K562 (cell line): ENCODE results near the gene TPD52L2. TPM values are rescaled to one million over a fixed set of nuclear protein-coding genes. Genes with fewer than 3 reads are reported as not detected.

ENCODE experiments used
- CTBP1 ChIP-seq: fragments of 450-650 bp; IDR thresholded peaks from 2 replicates; pipeline ENCODE4 v1.6.1; 2016; ENCODE audit warnings: borderline replicate concordance
- ELK3 ChIP-seq: fragments of 450-650 bp; formaldehyde crosslinking; IDR thresholded peaks from 2 replicates; pipeline ENCODE4 v1.4.0; 2020; ENCODE audit warnings: mild to moderate bottlenecking
- FOXA3 ChIP-seq, 2 experiments: fragments of 450-650 bp in 1 of 2; sonication (generic) in 1 of 2; formaldehyde crosslinking; IDR thresholded peaks in 1 of 2; conservative IDR thresholded peaks in 1 of 2; 2 replicates each; pipeline versions ENCODE4 v1.4.0 to v1.8.0; 2020 to 2022; ENCODE audit warnings: mild to moderate bottlenecking in 2 of 2, missing genetic modification reagents in 1 of 2
- KDM1A ChIP-seq, 2 experiments: fragments of 450-650 bp; IDR thresholded peaks; 2 replicates each; pipeline ENCODE4 v1.6.1; 2016; ENCODE audit warnings: mild to moderate bottlenecking in 2 of 2
- LCOR ChIP-seq: sonication (generic); formaldehyde crosslinking; IDR thresholded peaks from 2 replicates; pipeline ENCODE4 v1.8.0; 2022; ENCODE audit warnings: mild to moderate bottlenecking, missing genetic modification reagents
- NFATC3 ChIP-seq: fragments of 450-650 bp; IDR thresholded peaks from 2 replicates; pipeline ENCODE4 v1.6.1; 2017; ENCODE audit warnings: mild to moderate bottlenecking
- PHB2 ChIP-seq: fragments of 450-650 bp; IDR thresholded peaks from 2 replicates; pipeline ENCODE4 v1.6.1; 2017; ENCODE audit warnings: low read depth
- SIX5 ChIP-seq, 2 experiments: IDR thresholded peaks; 2 replicates each; pipeline ENCODE4 v1.6.1; 2011; ENCODE audit warnings: low read length in 2 of 2, borderline replicate concordance in 1 of 2, low read depth in 1 of 2, mild to moderate bottlenecking in 1 of 2, moderate library complexity in 1 of 2; ENCODE audit not compliant: insufficient read depth in 1 of 2
- SREBF2 ChIP-seq: sonication (generic); formaldehyde crosslinking; IDR thresholded peaks from 2 replicates; pipeline ENCODE4 v1.4.0; 2020; ENCODE audit warnings: mild to moderate bottlenecking, missing genetic modification reagents
- ZBTB8A ChIP-seq: fragments of 450-650 bp; IDR thresholded peaks from 2 replicates; pipeline ENCODE4 v1.6.1; 2018; ENCODE audit warnings: mild to moderate bottlenecking, moderate library complexity; ENCODE audit not compliant: partially characterized antibody
- ZFP36 ChIP-seq: fragments of 150-350 bp; IDR thresholded peaks from 2 replicates; pipeline ENCODE4 v1.6.1; 2018; ENCODE audit warnings: low read length, low read depth; ENCODE audit not compliant: partially characterized antibody
- ZNF197 ChIP-seq: fragments of 200-800 bp; sonication (Bioruptor generic); IDR thresholded peaks from 2 replicates; pipeline ENCODE4 v1.6.1; 2016; ENCODE audit warnings: low read depth, missing genetic modification characterization, missing compliant biosample characterization
- ZNF79 ChIP-seq: fragments of 250-450 bp; sonication (Bioruptor Pico); IDR thresholded peaks from 2 replicates; pipeline ENCODE4 v1.4.0; 2020; ENCODE audit warnings: low read depth, mild to moderate bottlenecking, moderate library complexity
- polyA plus RNA-seq, 8 experiments: library from polyadenylated mRNA; depleted of rRNA in 4 of 8; stranded (reverse) in 5 of 8; unstranded in 3 of 8; fragments of >200 nt; fragmentation: Nextera tagmentation in 2 of 8; fragmentation: Illumina TruSeq in 1 of 8; extraction: Ambion mirVana in 2 of 8; extraction: Trizol in 1 of 8; gene quantifications; 2 replicates each; pipeline versions ENCODE4 v1.2.1 to v1.2.3, GENCODE V29; 2011 to 2014; ENCODE audit warnings: inconsistent platforms in 1 of 8, missing spikeins in 1 of 8
- total RNA-seq, 7 experiments: library from RNA; depleted of rRNA in 6 of 7; stranded (reverse); fragments of >200 nt in 6 of 7; fragmentation: Illumina TruSeq in 2 of 7; extraction: Trizol in 2 of 7; gene quantifications; 2 replicates each; pipeline versions ENCODE4 v1.2.1 to v1.2.3, GENCODE V29; 2011 to 2021; ENCODE audit warnings: low replicate concordance in 1 of 7
- TF ChIP-seq, protein P1 (sequence below): fragments of 150-350 bp; conservative IDR thresholded peaks from 2 replicates; pipeline ENCODE4 v1.6.1; 2014; ENCODE audit warnings: low read length
- TF ChIP-seq, protein P2 (sequence below): fragments of 250-450 bp; sonication (Bioruptor Pico); IDR thresholded peaks from 2 replicates; pipeline ENCODE4 v1.4.0; 2020; ENCODE audit warnings: mild to moderate bottlenecking, moderate library complexity
- TF ChIP-seq, protein P3 (sequence below), 2 experiments: IDR thresholded peaks in 1 of 2; conservative IDR thresholded peaks in 1 of 2; 2 replicates each; pipeline ENCODE4 v1.6.1; 2016; ENCODE audit warnings: low read depth in 2 of 2, mild to moderate bottlenecking in 1 of 2, missing compliant biosample characterization in 1 of 2, missing genetic modification characterization in 1 of 2, moderate library complexity in 1 of 2

The TPD52L2 gene
- total and polyA plus RNA-seq, 9 of the 15 experiments (the other 6 are each of a cell fraction or from before 2014, with no cell fraction given): 1.9 to 117 (median 74.6) TPM

DNA sequence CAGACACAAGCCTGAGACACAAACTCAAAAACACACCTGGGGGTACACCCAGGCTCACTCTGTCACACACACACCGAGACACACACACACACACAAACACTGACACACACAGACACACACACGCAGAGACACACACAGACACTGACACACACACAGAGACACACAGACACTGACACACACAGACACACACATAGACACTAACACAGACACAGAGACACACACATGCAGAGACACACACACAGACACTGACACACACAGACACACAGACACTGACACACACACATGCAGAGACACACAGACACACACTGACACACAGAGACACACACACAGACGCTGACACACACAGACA, 18.2 kb upstream of the TPD52L2 start (continued):
- TF ChIP-seq, protein P1, sequence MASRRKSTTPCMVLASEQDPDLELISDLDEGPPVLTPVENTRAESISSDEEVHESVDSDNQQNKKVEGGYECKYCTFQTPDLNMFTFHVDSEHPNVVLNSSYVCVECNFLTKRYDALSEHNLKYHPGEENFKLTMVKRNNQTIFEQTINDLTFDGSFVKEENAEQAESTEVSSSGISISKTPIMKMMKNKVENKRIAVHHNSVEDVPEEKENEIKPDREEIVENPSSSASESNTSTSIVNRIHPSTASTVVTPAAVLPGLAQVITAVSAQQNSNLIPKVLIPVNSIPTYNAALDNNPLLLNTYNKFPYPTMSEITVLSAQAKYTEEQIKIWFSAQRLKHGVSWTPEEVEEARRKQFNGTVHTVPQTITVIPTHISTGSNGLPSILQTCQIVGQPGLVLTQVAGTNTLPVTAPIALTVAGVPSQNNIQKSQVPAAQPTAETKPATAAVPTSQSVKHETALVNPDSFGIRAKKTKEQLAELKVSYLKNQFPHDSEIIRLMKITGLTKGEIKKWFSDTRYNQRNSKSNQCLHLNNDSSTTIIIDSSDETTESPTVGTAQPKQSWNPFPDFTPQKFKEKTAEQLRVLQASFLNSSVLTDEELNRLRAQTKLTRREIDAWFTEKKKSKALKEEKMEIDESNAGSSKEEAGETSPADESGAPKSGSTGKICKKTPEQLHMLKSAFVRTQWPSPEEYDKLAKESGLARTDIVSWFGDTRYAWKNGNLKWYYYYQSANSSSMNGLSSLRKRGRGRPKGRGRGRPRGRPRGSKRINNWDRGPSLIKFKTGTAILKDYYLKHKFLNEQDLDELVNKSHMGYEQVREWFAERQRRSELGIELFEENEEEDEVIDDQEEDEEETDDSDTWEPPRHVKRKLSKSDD: no peak
- TF ChIP-seq PHB2 (0 out of 2 replicates have a peak, but pooled peaks have one; percentile 67), SREBF2 (CRISPR knock-in tag) (no peak), ELK3 (CRISPR knock-in tag) (no peak), ZFP36 (no peak), ZBTB8A (no peak), CTBP1 (no peak), SIX5 (IDR thresholded peaks at IDR 0.05; ENCODE audit: borderline replicate concordance in 1 of 2, insufficient read depth in 1 of 2, low read depth in 1 of 2, low read length in 2 of 2) (no peak), ZNF79 (CRISPR knock-in tag) (no peak), FOXA3 (CRISPR knock-in tag; conservative IDR thresholded peaks at IDR 0.05 in 1 of 2, IDR thresholded peaks at IDR 0.05 in 1 of 2) (no peak), ZNF197 (no peak), KDM1A (IDR thresholded peaks at IDR 0.05) (no peak), LCOR (CRISPR knock-in tag) (no peak), NFATC3 (no peak)
- TF ChIP-seq, protein P2, sequence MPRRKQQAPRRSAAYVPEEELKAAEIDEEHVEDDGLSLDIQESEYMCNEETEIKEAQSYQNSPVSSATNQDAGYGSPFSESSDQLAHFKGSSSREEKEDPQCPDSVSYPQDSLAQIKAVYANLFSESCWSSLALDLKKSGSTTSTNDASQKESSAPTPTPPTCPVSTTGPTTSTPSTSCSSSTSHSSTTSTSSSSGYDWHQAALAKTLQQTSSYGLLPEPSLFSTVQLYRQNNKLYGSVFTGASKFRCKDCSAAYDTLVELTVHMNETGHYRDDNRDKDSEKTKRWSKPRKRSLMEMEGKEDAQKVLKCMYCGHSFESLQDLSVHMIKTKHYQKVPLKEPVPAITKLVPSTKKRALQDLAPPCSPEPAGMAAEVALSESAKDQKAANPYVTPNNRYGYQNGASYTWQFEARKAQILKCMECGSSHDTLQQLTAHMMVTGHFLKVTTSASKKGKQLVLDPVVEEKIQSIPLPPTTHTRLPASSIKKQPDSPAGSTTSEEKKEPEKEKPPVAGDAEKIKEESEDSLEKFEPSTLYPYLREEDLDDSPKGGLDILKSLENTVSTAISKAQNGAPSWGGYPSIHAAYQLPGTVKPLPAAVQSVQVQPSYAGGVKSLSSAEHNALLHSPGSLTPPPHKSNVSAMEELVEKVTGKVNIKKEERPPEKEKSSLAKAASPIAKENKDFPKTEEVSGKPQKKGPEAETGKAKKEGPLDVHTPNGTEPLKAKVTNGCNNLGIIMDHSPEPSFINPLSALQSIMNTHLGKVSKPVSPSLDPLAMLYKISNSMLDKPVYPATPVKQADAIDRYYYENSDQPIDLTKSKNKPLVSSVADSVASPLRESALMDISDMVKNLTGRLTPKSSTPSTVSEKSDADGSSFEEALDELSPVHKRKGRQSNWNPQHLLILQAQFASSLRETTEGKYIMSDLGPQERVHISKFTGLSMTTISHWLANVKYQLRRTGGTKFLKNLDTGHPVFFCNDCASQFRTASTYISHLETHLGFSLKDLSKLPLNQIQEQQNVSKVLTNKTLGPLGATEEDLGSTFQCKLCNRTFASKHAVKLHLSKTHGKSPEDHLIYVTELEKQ (CRISPR knock-in tag): no peak
- TF ChIP-seq, protein P3, sequence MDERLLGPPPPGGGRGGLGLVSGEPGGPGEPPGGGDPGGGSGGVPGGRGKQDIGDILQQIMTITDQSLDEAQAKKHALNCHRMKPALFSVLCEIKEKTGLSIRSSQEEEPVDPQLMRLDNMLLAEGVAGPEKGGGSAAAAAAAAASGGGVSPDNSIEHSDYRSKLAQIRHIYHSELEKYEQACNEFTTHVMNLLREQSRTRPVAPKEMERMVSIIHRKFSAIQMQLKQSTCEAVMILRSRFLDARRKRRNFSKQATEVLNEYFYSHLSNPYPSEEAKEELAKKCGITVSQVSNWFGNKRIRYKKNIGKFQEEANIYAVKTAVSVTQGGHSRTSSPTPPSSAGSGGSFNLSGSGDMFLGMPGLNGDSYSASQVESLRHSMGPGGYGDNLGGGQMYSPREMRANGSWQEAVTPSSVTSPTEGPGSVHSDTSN (CRISPR knock-in tag; IDR thresholded peaks at IDR 0.05; ENCODE audit: low read depth): no peak
- TF ChIP-seq, protein P3 (tag; conservative IDR thresholded peaks at IDR 0.05; ENCODE audit: low read depth): no peak
